IMR-90 (cell line): Measurements from ENCODE around the gene SORCS1. TPM values are rescaled to one million over a fixed set of nuclear protein-coding genes. Genes with fewer than 3 reads are reported as not detected.

Experiments used
- ATAC-seq: fragments of 200-7000 bp; cut with Tn5 transposase; 2 replicates; pipeline ENCODE4 v1.9.1; 2020; ENCODE audit warnings: low read depth, mild to moderate bottlenecking, moderate library complexity
- BruUV-seq: library from RNA; stranded (reverse); fragments of 400-500 nt; replicated peaks from 2 replicates; lab custom pipeline; 2021; lab: Mats Ljungman, UMichigan
- CTCF ChIA-PET: fragments of 300-600 bp; formaldehyde crosslinking; extraction: SDS; loops from one replicate; lab custom pipeline; 2021; ENCODE audit warnings: antibody characterized with exemption; lab: Yijun Ruan, JAX
- POLR2A ChIA-PET: fragments of 300-600 bp; sonication (Branson Sonifier 250); formaldehyde crosslinking; loops from one replicate; lab custom pipeline; 2022; ENCODE audit warnings: antibody characterized with exemption; ENCODE audit not compliant: unreplicated experiment; lab: Charles Lee
- DNase-seq: peaks from one replicate; pipeline ENCODE4 v3.0.0; 2013
- H2AFZ ChIP-seq: replicated peaks from 2 replicates; pipeline ENCODE3; 2013; ENCODE audit warnings: low read length, mild to moderate bottlenecking; ENCODE audit not compliant: poor library complexity
- H2AK5ac ChIP-seq: 2 replicates; pipeline ENCODE4 v1.6.1; 2013; ENCODE audit warnings: low read depth, low read length, inconsistent platforms
- H2AK9ac ChIP-seq: replicated peaks from 2 replicates; pipeline ENCODE3; 2013; ENCODE audit warnings: mild to moderate bottlenecking, low read depth, low read length, moderate library complexity; ENCODE audit not compliant: poor library complexity
- H2BK120ac ChIP-seq: 2 replicates; pipeline ENCODE4 v1.6.1; 2013; ENCODE audit warnings: low read depth, low read length, inconsistent platforms
- H2BK15ac ChIP-seq: 3 replicates; pipeline ENCODE4 v1.6.1; 2013; ENCODE audit warnings: low read depth, low read length, inconsistent platforms
- H2BK20ac ChIP-seq: 2 replicates; pipeline ENCODE4 v1.6.1; 2013; ENCODE audit warnings: low read depth, mild to moderate bottlenecking, inconsistent platforms, low read length, moderate library complexity
- H2BK5ac ChIP-seq: 2 replicates; pipeline ENCODE4 v1.6.1; 2013; ENCODE audit warnings: mild to moderate bottlenecking, low read depth, low read length, inconsistent platforms; ENCODE audit not compliant: poor library complexity, severe bottlenecking
- H3K14ac ChIP-seq: replicated peaks from 2 replicates; pipeline ENCODE4 v1.6.1; 2013; ENCODE audit warnings: low read depth, low read length, inconsistent platforms
- H3K18ac ChIP-seq: 2 replicates; pipeline ENCODE4 v1.6.1; 2013; ENCODE audit warnings: low read depth, low read length, control low read depth
- H3K23ac ChIP-seq: 2 replicates; pipeline ENCODE4 v1.6.1; 2013; ENCODE audit warnings: low read depth, low read length, inconsistent platforms
- H3K27ac ChIP-seq: 2 replicates; pipeline ENCODE4 v1.5.1; 2013; ENCODE audit warnings: mild to moderate bottlenecking, control low read depth, low read length; ENCODE audit not compliant: insufficient read depth
- H3K27me3 ChIP-seq: 2 replicates; pipeline ENCODE4 v1.6.1; 2013; ENCODE audit warnings: low read length; ENCODE audit not compliant: control insufficient read depth, insufficient read depth
- H3K36me3 ChIP-seq: 2 replicates; pipeline ENCODE4 v1.6.1; 2013; ENCODE audit warnings: low read length, mixed read lengths; ENCODE audit not compliant: control insufficient read depth, insufficient read depth
- H3K4ac ChIP-seq: 2 replicates; pipeline ENCODE4 v1.6.1; 2013; ENCODE audit warnings: low read depth, low read length, inconsistent platforms
- H3K4me1 ChIP-seq: 2 replicates; pipeline ENCODE4 v1.6.1; 2013; ENCODE audit warnings: low read length, mixed read lengths; ENCODE audit not compliant: control insufficient read depth, insufficient read depth
- H3K4me2 ChIP-seq: 2 replicates; pipeline ENCODE4 v1.6.1; 2013; ENCODE audit warnings: low read depth, mild to moderate bottlenecking, control low read depth, low read length, moderate library complexity
- H3K4me3 ChIP-seq: 2 replicates; pipeline ENCODE4 v1.5.1; 2013; ENCODE audit warnings: low read depth, mild to moderate bottlenecking, control low read depth, low read length, moderate library complexity; ENCODE audit not compliant: insufficient read depth
- H3K56ac ChIP-seq: 2 replicates; pipeline ENCODE4 v1.6.1; 2013; ENCODE audit warnings: low read length, inconsistent platforms; ENCODE audit not compliant: insufficient read depth; ENCODE audit errors: extremely low read depth
- H3K79me1 ChIP-seq, 2 experiments: 2 replicates each; pipeline ENCODE4 v1.6.1; 2013; ENCODE audit warnings: low read length in 2 of 2, inconsistent platforms in 1 of 2, low read depth in 1 of 2
- H3K9ac ChIP-seq: 2 replicates; pipeline ENCODE4 v1.6.1; 2013; ENCODE audit warnings: low read depth, low read length, control low read depth
- H3K9me1 ChIP-seq: 2 replicates; pipeline ENCODE4 v1.6.1; 2013; ENCODE audit warnings: low read length, inconsistent platforms; ENCODE audit not compliant: insufficient read depth
- H3K9me3 ChIP-seq: 2 replicates; pipeline ENCODE4 v1.6.1; 2013; ENCODE audit warnings: low read length; ENCODE audit not compliant: control insufficient read depth, insufficient read depth
- H4K20me1 ChIP-seq: 2 replicates; pipeline ENCODE4 v1.6.1; 2013; ENCODE audit warnings: low read length, inconsistent platforms; ENCODE audit not compliant: insufficient read depth
- H4K5ac ChIP-seq: 2 replicates; pipeline ENCODE4 v1.6.1; 2013; ENCODE audit warnings: mild to moderate bottlenecking, low read depth, low read length, control low read depth
- H4K8ac ChIP-seq, 2 experiments: 2 replicates each; pipeline ENCODE4 v1.6.1; 2013; ENCODE audit warnings: low read depth in 2 of 2, low read length in 2 of 2, control low read depth in 1 of 2, inconsistent platforms in 1 of 2
- H4K91ac ChIP-seq: 2 replicates; pipeline ENCODE4 v1.6.1; 2013; ENCODE audit warnings: low read depth, low read length, inconsistent platforms; ENCODE audit not compliant: insufficient read depth
- BHLHE40 ChIP-seq: fragments of 150-350 bp; IDR thresholded peaks from 2 replicates; pipeline ENCODE4 v1.6.1; 2016; ENCODE audit warnings: mild to moderate bottlenecking, low read depth, low read length
- CEBPB ChIP-seq: IDR thresholded peaks from 2 replicates; pipeline ENCODE4 v1.6.1; 2012; ENCODE audit warnings: low read depth, low read length, improper control_type of control experiment
- CHD1 ChIP-seq: IDR thresholded peaks from 2 replicates; pipeline ENCODE4 v1.6.1; 2012; ENCODE audit warnings: low read depth, low read length, improper control_type of control experiment
- FOS ChIP-seq: fragments of 150-350 bp; IDR thresholded peaks from 2 replicates; pipeline ENCODE4 v1.6.1; 2016; ENCODE audit warnings: low read depth, low read length
- MAFK ChIP-seq: IDR thresholded peaks from 2 replicates; pipeline ENCODE4 v1.6.1; 2012; ENCODE audit warnings: low read depth, low read length, improper control_type of control experiment
- MAZ ChIP-seq: IDR thresholded peaks from 2 replicates; pipeline ENCODE4 v1.6.1; 2012; ENCODE audit warnings: low read depth, mild to moderate bottlenecking, low read length, improper control_type of control experiment, moderate library complexity, borderline replicate concordance
- MXI1 ChIP-seq: IDR thresholded peaks from 2 replicates; pipeline ENCODE4 v1.6.1; 2012; ENCODE audit warnings: low read depth, mild to moderate bottlenecking, low read length, moderate library complexity, borderline replicate concordance
- NFE2L2 ChIP-seq: fragments of 150-350 bp; IDR thresholded peaks from 2 replicates; pipeline ENCODE4 v1.6.1; 2016; ENCODE audit warnings: low read depth, mild to moderate bottlenecking, low read length
- POLR2A ChIP-seq: IDR thresholded peaks from 2 replicates; pipeline ENCODE4 v1.6.1; 2012; ENCODE audit warnings: mild to moderate bottlenecking, low read depth, low read length
- RAD21 ChIP-seq: IDR thresholded peaks from 2 replicates; pipeline ENCODE4 v1.6.1; 2012; ENCODE audit warnings: low read length, improper control_type of control experiment
- RCOR1 ChIP-seq: IDR thresholded peaks from 2 replicates; pipeline ENCODE4 v1.6.1; 2012; ENCODE audit warnings: mild to moderate bottlenecking, low read length, improper control_type of control experiment; ENCODE audit not compliant: insufficient replicate concordance
- RFX5 ChIP-seq: IDR thresholded peaks from 2 replicates; pipeline ENCODE4 v1.8.0; 2012; ENCODE audit warnings: low read depth, mild to moderate bottlenecking, low read length, moderate library complexity
- WGBS, 2 experiments: methylation state at CpG; one replicate each; pipeline versions ENCODE4 v1.1.5 to v1.1.7; 2013; ENCODE audit warnings: missing lambda C conversion rate in 2 of 2; ENCODE audit not compliant: insufficient read length in 1 of 2; ENCODE audit errors: extremely low coverage in 2 of 2; 5-methylcytosine and 5-hydroxymethylcytosine counted together
- dilution Hi-C: fragments of 300-500 bp; cut with HindIII; formaldehyde crosslinking; loops from one replicate; pipeline ENCODE4 v1.14.3; 2018; ENCODE audit warnings: low sequenced_read_pairs; ENCODE audit not compliant: unreplicated experiment
- in situ Hi-C: fragments of 300-500 bp; cut with MboI; formaldehyde crosslinking; loops from 3 replicates; pipeline ENCODE4 v1.14.3; 2019; ENCODE audit warnings: low sequenced_read_pairs, inconsistent platforms, mixed read lengths
- intact Hi-C: fragments of 100-400 bp; cut with micrococcal nuclease; formaldehyde crosslinking; loops from 2 replicates; pipeline ENCODE4 v1.10.0; 2022
- polyA plus RNA-seq, 3 experiments: library from polyadenylated mRNA; depleted of rRNA; stranded (reverse); fragments of >200 nt; gene quantifications; 2 replicates each; pipeline ENCODE4 v1.2.3, GENCODE V29; 2012; ENCODE audit warnings: low replicate concordance in 1 of 3
- total RNA-seq: library from RNA; depleted of rRNA; stranded (reverse); fragments of >200 nt; gene quantifications from 2 replicates; pipeline ENCODE4 v1.2.3, GENCODE V29; 2012
- TF ChIP-seq, protein P1 (sequence below): fragments of 150-350 bp; IDR thresholded peaks from 2 replicates; pipeline ENCODE4 v1.6.1; 2016; ENCODE audit warnings: low read depth, mild to moderate bottlenecking, low read length, moderate library complexity, borderline replicate concordance
- TF ChIP-seq, protein P2 (sequence below): fragments of 150-350 bp; IDR thresholded peaks from 2 replicates; pipeline ENCODE4 v1.6.1; 2017; ENCODE audit warnings: mild to moderate bottlenecking, antibody characterized with exemption, low read length, low read depth

Gene SORCS1
- total and polyA plus RNA-seq, 2 of the 4 experiments (the other 2 are of a cell fraction), result under 0.01 TPM; not detected in 1

DNA sequence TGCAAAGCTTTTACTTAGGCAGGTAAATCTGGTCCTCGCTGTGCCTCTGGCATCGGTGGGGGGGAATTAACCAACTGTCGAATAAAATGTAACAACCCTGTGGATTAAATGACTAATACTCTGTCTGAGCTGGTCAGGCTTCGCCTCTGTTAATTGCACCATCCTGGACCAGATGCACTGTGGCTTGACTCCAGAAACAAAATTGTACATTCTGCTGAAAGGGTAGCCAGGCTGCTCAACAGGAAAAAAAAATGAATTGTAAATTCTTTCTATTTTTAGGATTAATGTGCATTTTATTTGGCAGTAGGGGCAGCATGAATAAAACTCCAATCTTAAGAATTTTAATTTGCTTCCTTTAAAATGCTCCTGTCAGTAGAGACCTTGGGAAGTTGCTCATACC is 389.4 kb downstream of the SORCS1 start:
- Histone ChIP-seq H4K5ac (no peak overlapping the region), H3K27me3 (no peaks in the 10 kb centered on the region), H3K23ac (no peak overlapping the region), H3K9me3 (peaks cover 12% of the 10 kb centered on the region), H3K56ac (no peak overlapping the region), H2AK5ac (no peak overlapping the region), H3K36me3 (no peaks in the 10 kb centered on the region), H4K91ac (no peak overlapping the region), H3K4me1 (no peaks in the 10 kb centered on the region), H4K20me1 (no peaks in the 10 kb centered on the region), H2BK5ac (no peak overlapping the region), H2AFZ (no peak overlapping the region), H3K4me2 (no peak overlapping the region), H3K27ac (no peak overlapping the region), H2BK20ac (no peak overlapping the region), H2AK9ac (no peak overlapping the region), H3K4ac (no peak overlapping the region), H3K14ac (no peak overlapping the region), H3K9ac (no peak overlapping the region), H3K18ac (no peak overlapping the region), H3K4me3 (no peak overlapping the region), H4K8ac (no peak overlapping the region), H2BK120ac (no peak overlapping the region), H3K79me1 (no peaks in the 10 kb centered on the region), H3K9me1 (no peaks in the 10 kb centered on the region), H2BK15ac (no peak overlapping the region)
- intact Hi-C loops (no loop called here), in situ Hi-C loops (no loop called here), dilution Hi-C loops (no loop called here)
- BruUV-seq, result no TSS peak
- DNase-seq (no peak), ATAC-seq (no peak)
- TF ChIP-seq BHLHE40 (no peak), FOS (no peak), CEBPB (no peak), RAD21 (no peak), RFX5 (no peak), MAZ (no peak), MXI1 (no peak), CHD1 (no peak), MAFK (no peak), NFE2L2 (no peak), RCOR1 (no peak), POLR2A (no peak)
- TF ChIP-seq, protein P1, sequence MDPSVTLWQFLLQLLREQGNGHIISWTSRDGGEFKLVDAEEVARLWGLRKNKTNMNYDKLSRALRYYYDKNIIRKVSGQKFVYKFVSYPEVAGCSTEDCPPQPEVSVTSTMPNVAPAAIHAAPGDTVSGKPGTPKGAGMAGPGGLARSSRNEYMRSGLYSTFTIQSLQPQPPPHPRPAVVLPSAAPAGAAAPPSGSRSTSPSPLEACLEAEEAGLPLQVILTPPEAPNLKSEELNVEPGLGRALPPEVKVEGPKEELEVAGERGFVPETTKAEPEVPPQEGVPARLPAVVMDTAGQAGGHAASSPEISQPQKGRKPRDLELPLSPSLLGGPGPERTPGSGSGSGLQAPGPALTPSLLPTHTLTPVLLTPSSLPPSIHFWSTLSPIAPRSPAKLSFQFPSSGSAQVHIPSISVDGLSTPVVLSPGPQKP, result no peak
- TF ChIP-seq, protein P2, sequence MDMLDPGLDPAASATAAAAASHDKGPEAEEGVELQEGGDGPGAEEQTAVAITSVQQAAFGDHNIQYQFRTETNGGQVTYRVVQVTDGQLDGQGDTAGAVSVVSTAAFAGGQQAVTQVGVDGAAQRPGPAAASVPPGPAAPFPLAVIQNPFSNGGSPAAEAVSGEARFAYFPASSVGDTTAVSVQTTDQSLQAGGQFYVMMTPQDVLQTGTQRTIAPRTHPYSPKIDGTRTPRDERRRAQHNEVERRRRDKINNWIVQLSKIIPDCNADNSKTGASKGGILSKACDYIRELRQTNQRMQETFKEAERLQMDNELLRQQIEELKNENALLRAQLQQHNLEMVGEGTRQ, result no peak
- no CpG with 5 or more reads among the region's 4 CpGs for WGBS, 2 experiments
- ChIA-PET POLR2A (no interaction called here), CTCF (no interaction called here)
